GM18867 (cell line): ENCODE data around the gene WASF2.
A peak's percentile ranks its signal among the peaks of the same experiment; 100 is the strongest.

Experiments
- ATAC-seq: cut with Tn5 transposase; IDR thresholded peaks from one replicate; pipeline ENCODE4 v1.9.1; 2021; ENCODE audit warnings: mild to moderate bottlenecking, moderate library complexity; ENCODE audit not compliant: unreplicated experiment

Gene WASF2

GRCh38 chr1:27363766-27364695 lies 125.9 kb downstream of the WASF2 start:
- no peak for ATAC-seq

GRCh38 chr1:27361553-27361952 lies 128.4 kb downstream of the WASF2 start:
- ATAC-seq, result no peak

- no peak for ATAC-seq
Observed at GRCh38 chr1:27361044-27361402, 128.9 kb downstream of the WASF2 start.

GRCh38 chr1:27360159-27361043 lies 129.6 kb downstream of the WASF2 start:
- no peak for ATAC-seq

GRCh38 chr1:27359822-27360158 lies 130.2 kb downstream of the WASF2 start:
- no peak for ATAC-seq

GRCh38 chr1:27358928-27359313 lies 131.0 kb downstream of the WASF2 start:
- ATAC-seq, result no peak

- ATAC-seq, result no peak
Observed at GRCh38 chr1:27358038-27358927, 131.7 kb downstream of the WASF2 start.

- ATAC-seq, result peak; percentile 39
Observed at GRCh38 chr1:27357281-27358037, 132.5 kb downstream of the WASF2 start.

- ATAC-seq, result no peak
Observed at GRCh38 chr1:27356619-27357280, 133.2 kb downstream of the WASF2 start.

GRCh38 chr1:27356277-27356618 lies 133.7 kb downstream of the WASF2 start:
- no peak for ATAC-seq

- ATAC-seq, result no peak
Observed at GRCh38 chr1:27355683-27356082, 134.3 kb downstream of the WASF2 start.
